NCI-H1417 treated with DMSO at 0.1 percent for 48 hours (cell line): Measurements from ENCODE around the gene CEBPE.

Source experiments
- DNase-seq: peaks from one replicate; lab custom pipeline; 2025; lab: John Stamatoyannopoulos, UW

CEBPE gene

DNA sequence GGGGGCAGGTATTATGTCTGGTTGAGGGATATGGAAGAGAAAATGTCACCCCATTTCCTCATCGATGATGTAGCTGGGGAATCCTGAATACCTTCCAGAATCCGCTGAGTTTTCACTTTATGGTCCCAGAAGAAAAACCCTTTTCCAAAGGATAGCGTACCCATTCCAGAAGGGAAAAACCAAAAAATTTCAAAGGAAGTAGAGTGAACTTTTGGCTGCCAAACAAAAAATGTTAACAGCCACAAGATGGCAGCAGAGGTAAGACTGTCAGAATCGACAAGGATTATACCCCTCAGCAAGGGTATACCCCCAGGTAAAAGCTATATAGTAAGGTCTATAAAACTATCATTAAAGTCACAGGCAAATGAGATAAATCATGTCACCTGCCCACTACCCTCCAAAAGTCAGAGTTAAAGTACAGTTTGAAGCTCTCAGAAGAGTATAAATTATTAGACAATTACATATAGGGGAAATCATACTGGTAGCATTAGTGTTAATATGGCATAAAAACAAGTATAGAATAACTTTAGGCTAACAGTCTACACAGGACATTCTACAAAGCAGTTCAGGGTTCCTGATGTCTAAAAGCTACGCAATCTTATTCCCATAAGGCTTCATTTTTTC is 42.2 kb downstream of the CEBPE start:
- no peak for DNase-seq

DNA sequence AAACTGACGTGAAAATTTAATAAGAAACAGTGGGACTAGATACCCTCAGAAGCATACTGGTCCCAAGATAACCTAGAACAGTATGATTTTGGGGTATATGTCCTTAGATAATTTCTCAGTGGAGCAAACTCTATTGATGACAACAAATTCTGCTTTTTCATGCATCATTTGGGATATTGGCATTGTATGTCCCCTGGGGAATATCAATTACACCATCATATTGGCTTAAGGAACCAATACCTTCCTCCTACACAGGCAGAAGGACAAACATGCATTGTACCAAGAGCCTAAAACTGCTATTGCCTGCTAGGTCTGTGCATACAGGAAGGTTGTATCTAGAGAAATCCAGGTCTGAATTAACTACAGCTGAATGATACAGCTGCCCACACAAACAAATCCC is 44.1 kb downstream of the CEBPE start:
- DNase-seq: no peak

DNA sequence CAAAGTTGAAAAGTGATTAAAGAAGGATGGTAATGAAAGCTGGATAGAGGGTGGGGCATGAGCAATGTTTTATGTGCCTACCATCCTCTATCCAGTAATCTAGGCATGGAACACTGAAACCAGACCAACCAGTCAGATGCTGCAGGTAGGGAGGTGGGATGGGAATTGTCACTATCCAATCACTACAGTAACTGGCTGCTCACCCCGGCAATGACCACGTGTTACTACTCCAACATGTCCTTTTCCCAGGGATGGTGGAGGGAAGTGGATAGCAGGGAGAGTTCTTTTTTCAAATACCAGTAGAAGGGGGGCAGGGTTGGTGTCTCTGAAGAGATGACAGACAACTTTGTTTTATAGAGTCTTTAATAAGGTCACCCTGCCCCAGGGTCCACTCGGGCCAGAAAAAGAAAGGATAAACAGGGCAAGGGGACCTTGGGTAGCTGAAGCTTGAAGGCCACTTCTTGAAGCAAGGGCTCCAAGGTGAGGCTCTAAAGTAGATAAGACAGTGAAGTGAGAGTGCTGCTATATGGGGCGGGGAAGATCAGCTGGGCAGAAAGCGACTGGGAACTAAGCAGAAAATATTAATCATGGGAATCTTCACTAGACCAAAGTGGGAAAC is 47.0 kb downstream of the CEBPE start:
- no peak for DNase-seq

DNA sequence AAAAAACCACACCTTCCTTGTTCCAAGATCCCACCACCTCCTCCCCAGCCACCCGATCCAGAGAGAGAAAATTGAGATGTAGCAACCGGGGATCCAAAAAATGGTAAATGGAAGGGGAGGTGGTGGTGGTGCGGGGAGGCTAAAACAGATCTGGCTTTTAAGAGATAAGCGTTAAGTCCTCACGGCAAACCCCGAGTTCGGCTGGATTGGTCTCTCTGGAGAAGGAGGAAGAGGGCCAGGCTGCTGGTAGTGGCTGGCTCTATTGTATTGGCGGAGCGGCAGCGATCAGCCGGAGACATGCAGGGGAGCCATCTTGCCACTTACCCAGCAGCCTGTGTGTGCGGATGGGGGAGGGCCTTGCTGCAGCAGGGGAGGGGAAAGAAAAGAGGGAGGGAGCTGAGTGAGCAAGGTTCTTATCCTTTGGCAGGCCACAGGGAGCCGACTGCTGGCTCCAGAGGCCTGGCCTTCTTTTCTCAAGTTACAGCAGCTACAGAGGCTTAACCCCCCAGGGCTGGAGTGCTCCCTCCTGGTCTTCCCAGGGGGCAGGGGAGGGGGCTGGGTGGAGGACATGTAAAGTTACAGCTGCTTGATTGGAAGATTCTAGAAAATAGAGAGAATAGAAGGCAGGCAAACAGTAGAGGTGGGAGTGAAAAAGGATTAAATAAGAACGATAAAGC is 47.7 kb downstream of the CEBPE start:
- DNase-seq: no peak

DNA sequence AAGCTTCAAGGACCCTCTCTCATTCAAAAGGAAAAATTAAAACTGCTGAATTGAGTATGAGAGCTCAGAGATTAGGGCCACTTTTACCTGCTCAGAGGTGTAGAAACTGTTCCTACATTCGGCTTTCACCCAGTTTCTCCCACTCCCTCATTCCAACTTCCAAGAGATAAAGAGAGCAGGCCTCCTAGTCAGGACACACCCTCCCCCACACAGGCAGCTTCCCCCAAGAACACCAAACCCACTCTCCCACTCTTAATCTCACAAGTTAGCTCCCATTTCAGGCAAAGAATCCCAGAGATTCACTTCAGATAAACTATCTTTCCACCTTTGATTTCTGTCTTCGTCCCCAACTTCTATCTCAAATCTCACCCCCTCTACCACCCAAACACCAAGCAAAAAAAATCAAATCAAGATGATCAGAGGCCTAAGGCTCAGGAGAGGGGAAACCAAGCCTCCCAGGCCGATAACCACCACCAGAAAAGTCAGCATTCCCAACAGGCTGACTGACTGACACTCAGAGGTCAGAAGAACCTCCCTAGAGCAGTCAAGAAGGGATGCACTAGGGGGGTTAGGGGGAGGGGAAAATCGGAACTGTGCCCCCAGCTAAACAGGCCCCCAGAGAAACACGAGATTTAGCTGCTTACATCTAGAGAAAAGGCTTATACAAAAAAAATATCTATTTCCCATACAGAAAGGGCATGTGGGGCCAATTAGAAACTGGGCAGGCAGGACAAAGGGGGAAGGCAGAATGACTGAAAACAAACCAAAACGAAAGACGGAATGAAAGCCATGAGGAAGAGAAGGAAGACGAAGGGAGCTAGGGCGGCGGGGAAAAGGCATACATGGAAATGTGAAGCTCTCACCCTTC is 48.6 kb downstream of the CEBPE start:
- DNase-seq: no peak

DNA sequence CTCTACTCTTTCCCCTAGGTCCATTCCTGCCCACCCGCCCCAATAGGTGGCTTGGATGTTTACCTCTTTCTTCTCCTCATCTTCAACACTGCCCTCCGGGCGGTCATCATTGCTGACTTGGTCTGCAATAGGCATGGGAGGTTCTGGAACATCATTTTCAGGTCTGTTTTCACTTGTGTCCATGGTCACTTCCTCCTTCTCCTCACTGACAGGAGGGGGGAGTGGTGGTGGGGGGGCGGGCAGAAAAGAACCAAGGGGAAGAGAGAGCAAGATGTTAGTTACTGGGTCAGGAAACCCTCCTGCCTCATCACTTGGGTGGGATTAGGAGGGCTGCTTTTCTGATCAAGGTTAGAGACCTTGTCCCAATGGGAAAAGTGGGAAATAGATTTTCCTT is 49.6 kb downstream of the CEBPE start:
- DNase-seq: no peak

DNA sequence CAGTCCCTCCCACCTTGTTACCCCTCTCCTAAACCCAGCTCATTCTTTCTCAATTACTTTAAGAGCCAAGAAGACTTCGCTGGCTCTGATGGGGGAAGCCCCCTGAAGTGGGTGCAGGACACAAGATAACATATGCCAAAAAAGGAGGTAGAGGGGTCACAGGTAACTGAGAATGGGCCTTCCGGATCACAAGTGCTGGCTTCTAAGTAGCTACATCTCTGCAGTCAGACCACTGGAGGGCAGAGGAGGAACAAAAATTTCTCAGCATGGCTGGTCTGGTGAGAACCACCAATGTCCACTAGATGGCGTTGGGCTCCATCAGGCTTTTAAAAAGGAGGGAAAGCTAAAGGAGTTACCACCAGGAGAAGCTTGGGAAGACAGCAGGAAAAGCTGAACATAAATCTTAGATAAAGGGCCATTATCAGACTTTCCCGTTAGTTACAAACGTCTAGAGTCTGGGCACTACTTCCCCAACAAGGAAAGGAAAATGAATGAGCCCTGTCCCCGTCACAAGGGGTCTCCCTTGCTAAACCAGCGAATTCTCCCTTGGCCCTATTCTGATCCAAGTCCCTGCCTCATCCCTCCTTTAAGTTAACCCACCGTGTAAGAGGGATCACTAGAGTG is 50.2 kb downstream of the CEBPE start:
- no peak for DNase-seq

DNA sequence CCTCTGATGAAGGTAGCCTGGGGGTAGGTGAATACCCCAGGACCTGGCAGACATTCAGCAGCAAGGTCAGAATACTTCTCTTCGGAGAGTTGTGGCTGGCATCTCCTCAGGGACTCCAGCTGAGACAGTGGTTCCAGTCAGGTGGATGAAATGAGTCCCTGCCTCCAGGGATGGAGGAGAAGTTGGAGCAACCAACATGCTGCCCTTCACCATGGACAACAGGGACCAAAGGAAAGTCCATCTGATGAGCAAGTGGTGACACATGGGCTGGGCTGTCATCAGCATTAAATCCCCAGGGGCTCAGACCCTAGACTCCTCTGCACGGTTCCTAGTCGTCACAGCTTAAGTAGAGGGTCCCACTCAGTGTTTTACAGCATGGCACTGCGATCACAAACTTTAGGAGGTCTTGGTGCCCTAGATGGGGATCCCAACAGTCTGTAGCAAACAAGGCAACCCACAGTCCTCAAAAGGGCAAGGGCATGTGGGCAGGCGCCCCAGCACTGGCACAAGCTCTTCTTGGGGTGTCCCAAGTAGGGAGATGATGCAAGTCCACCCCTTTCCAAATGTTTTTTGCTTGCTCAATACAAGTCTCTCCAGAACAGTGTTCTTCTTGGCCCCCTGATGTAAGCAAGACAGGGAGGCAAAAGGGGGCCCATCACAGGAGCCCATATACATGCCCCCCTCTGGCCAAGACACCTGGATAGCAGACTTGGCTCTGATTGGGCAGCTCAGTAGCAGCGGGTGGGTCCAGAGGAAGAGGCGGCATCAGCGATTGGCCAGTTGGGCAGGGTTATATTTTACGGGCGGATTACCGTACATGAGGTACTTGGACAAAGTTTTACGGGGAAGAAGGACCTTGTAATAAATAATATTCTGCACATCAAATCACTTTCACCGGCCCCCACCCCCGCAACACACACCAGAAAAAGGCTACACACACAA is 50.9 kb downstream of the CEBPE start:
- no peak for DNase-seq
